LNCAP (cell line): ENCODE results near the gene SAFB.

Experiments used
- CTCF ChIP-seq: fragments of 450-650 bp; IDR thresholded peaks from 2 replicates; pipeline ENCODE4 v1.5.1; 2017; ENCODE audit warnings: mild to moderate bottlenecking

The SAFB gene

GRCh38 chr19:5664515-5664914, 41.6 kb downstream of the SAFB start:
- no peak for TF ChIP-seq CTCF

- no peak; the same call in 1 of the 2 replicates for TF ChIP-seq CTCF
Observed at GRCh38 chr19:5665781-5666513, 43.1 kb downstream of the SAFB start.

GRCh38 chr19:5666921-5667610, 44.2 kb downstream of the SAFB start:
- TF ChIP-seq CTCF = no peak

- TF ChIP-seq CTCF = no peak
Observed at GRCh38 chr19:5667751-5668271, 44.9 kb downstream of the SAFB start.

- no peak for TF ChIP-seq CTCF
Observed at GRCh38 chr19:5669212-5669611, 46.3 kb downstream of the SAFB start.

- TF ChIP-seq CTCF = no peak
Observed at GRCh38 chr19:5671600-5671999, 48.7 kb downstream of the SAFB start.

GRCh38 chr19:5672708-5673459, 50.0 kb downstream of the SAFB start:
- no peak for TF ChIP-seq CTCF
